ENCODE results near the gene ATP5F1E. TPM values are rescaled to one million over a fixed set of nuclear protein-coding genes. Genes with fewer than 3 reads are reported as not detected.

Gene ATP5F1E
- 17.6 and 26.7 TPM in 2 replicates for total RNA-seq

GRCh38 chr20:59032023-59032712, at the start of gene ATP5F1E:
Gene ATP5F1E, minus strand, starts transcription at chr20:59032335. Its CDS starts 84 bp downstream, at chr20:59032251.

GRCh38 chr20:59042151-59042795, 10.1 kb upstream of the ATP5F1E start, which contains the start of gene PRELID3B:
Gene PRELID3B, minus strand, starts transcription at chr20:59042786. Its CDS starts 56 bp downstream, at chr20:59042730.

GRCh38 chr20:59019217-59019616, 12.9 kb downstream of the ATP5F1E start, which contains the start of gene TUBB1:
Gene TUBB1, plus strand, starts transcription at chr20:59019429. Its CDS starts 94 bp downstream, at chr20:59019523.

GRCh38 chr20:59006864-59007664, 25.1 kb downstream of the ATP5F1E start, which contains the start of gene CTSZ:
Gene CTSZ, minus strand, starts transcription at chr20:59007254. Its CDS starts 126 bp downstream, at chr20:59007128.

GRCh38 chr20:58980711-58981627, 51.2 kb downstream of the ATP5F1E start, which contains the start of gene NELFCD:
Gene NELFCD, plus strand, starts transcription at chr20:58981256. Its CDS starts 54 bp downstream, at chr20:58981310.

Other genes starting within 250 kb of the ATP5F1E start
- gene GNAS-AS1, start 181.4 kb downstream of the ATP5F1E start, total RNA-seq: 0.87 and 1.2 TPM in 2 replicates
- gene GNAS, start 179.6 kb downstream of the ATP5F1E start, total RNA-seq: 764 and 901 TPM in 2 replicates
- 52.2 and 66.9 TPM in 2 replicates for gene NELFCD, start 51.1 kb downstream of the ATP5F1E start, total RNA-seq
- 65.6 and 79.5 TPM in 2 replicates for gene CTSZ, start 25.1 kb downstream of the ATP5F1E start, total RNA-seq
- not detected in 2 replicates for gene TUBB1, start 12.9 kb downstream of the ATP5F1E start, total RNA-seq
- 36.9 and 50.6 TPM in 2 replicates for gene PRELID3B, start 10.5 kb upstream of the ATP5F1E start, total RNA-seq
- not detected in 2 replicates for gene ZNF831, start 131.5 kb upstream of the ATP5F1E start, total RNA-seq